ENCODE data around the gene AVL9. TPM values are rescaled to one million over a fixed set of nuclear protein-coding genes. Genes with fewer than 3 reads are reported as not detected.

Gene AVL9
- polyA plus RNA-seq, 1 of the 3 experiments (the other 2 are of a cell fraction): 8.9 TPM

- peaks cover 76% of the 10 kb centered on the region for H3K79me2 ChIP-seq (ENCODE audit: insufficient read depth)
- ChIA-PET CTCF (no interaction called here), POLR2A (interaction anchor here (0.6 kb wide), 1 partner anchor 42 kb away, joined by 3 read pairs; no protein-coding TSS in a partner anchor)
- H2AFZ ChIP-seq (ENCODE audit: low read depth): no peak overlapping the region
- H3K4me2 ChIP-seq: no peak overlapping the region
- H4K20me1 ChIP-seq (ENCODE audit: insufficient read depth): peaks cover 44% of the 10 kb centered on the region
- H3K4me3 ChIP-seq (ENCODE audit: low read depth in 2 of 2, low read length in 1 of 2): no peak overlapping the region
- H3K36me3 ChIP-seq (replicated peaks in 1 of 2; ENCODE audit: control insufficient read depth in 1 of 2, insufficient read depth in 2 of 2, low read length in 1 of 2): peaks cover 7 to 10% of the 10 kb centered on the region in 2 experiments
- no peaks in the 10 kb centered on the region for H3K9me2 ChIP-seq
- TF ChIP-seq RAD21 (IDR thresholded peaks at IDR 0.05; ENCODE audit: low read length) (no peak), FOSL2 (IDR thresholded peaks at IDR 0.05; ENCODE audit: borderline replicate concordance, low read depth) (no peak), SIN3A (IDR thresholded peaks at IDR 0.05; ENCODE audit: borderline replicate concordance, low read depth, low read length) (no peak), GABPA (IDR thresholded peaks at IDR 0.05; ENCODE audit: low read depth) (no peak), MEF2A (IDR thresholded peaks at IDR 0.05; ENCODE audit: borderline replicate concordance, low read depth) (no peak), SMC3 (IDR thresholded peaks at IDR 0.05; ENCODE audit: low read depth, low read length) (no peak), FOXJ3 (CRISPR knock-in tag; IDR thresholded peaks at IDR 0.05) (no peak), MXI1 (IDR thresholded peaks at IDR 0.05; ENCODE audit: low read depth, low read length) (no peak), IRF3 (IDR thresholded peaks at IDR 0.05; ENCODE audit: low read depth, low read length) (no peak), JUND (IDR thresholded peaks at IDR 0.05) (no peak), NFIC (IDR thresholded peaks at IDR 0.05; ENCODE audit: borderline replicate concordance) (no peak), TEAD4 (IDR thresholded peaks at IDR 0.05; ENCODE audit: borderline replicate concordance, insufficient read depth) (no peak), CTCF (IDR thresholded peaks at IDR 0.05) (no peak)
- H3K27ac ChIP-seq (ENCODE audit: low read depth in 2 of 2, low read length in 1 of 2): no peak overlapping the region
- H3K4me1 ChIP-seq (ENCODE audit: control insufficient read depth in 1 of 2, insufficient read depth in 2 of 2, low read depth in 1 of 2, low read length in 1 of 2): peaks cover 0 to 7% of the 10 kb centered on the region in 2 experiments; a peak in 3 of 4 replicates
- no peaks in the 10 kb centered on the region for H3K27me3 ChIP-seq (ENCODE audit: insufficient read depth)
- WGBS (ENCODE audit: low lambda C conversion rate): 88% methylated on average over 8 of the region's 8 CpGs
- H3F3A ChIP-seq (replicated peaks; ENCODE audit: insufficient read depth): peaks cover 24% of the 10 kb centered on the region
- H3K9ac ChIP-seq: no peak overlapping the region
- no peaks in the 10 kb centered on the region for H3K9me3 ChIP-seq
- no peak for DNase-seq
Observed at GRCh38 chr7:32533276-32534029, 38.2 kb downstream of the AVL9 start.

GRCh38 chr7:32535162-32535702 is 39.9 kb downstream of the AVL9 start:
- no peak overlapping the region for H2AFZ ChIP-seq (ENCODE audit: low read depth)
- no peak overlapping the region for H3K9ac ChIP-seq
- ChIA-PET CTCF (interaction anchor here (0.9 to 1.5 kb wide), 2 partner anchors 11 to 56 kb away, joined by 3 to 4 read pairs; no protein-coding TSS in a partner anchor), POLR2A (no interaction called here)
- no peak for DNase-seq
- H3F3A ChIP-seq (replicated peaks; ENCODE audit: insufficient read depth): peaks cover 18% of the 10 kb centered on the region
- peaks cover 7 to 10% of the 10 kb centered on the region in 2 experiments for H3K36me3 ChIP-seq (replicated peaks in 1 of 2; ENCODE audit: control insufficient read depth in 1 of 2, insufficient read depth in 2 of 2, low read length in 1 of 2)
- H3K4me3 ChIP-seq (ENCODE audit: low read depth in 2 of 2, low read length in 1 of 2): no peak overlapping the region
- H3K4me2 ChIP-seq: no peak overlapping the region
- no peak overlapping the region for H3K27ac ChIP-seq (ENCODE audit: low read depth in 2 of 2, low read length in 1 of 2)
- H3K79me2 ChIP-seq (ENCODE audit: insufficient read depth): peaks cover 76% of the 10 kb centered on the region
- peaks cover 0 to 7% of the 10 kb centered on the region in 2 experiments; a peak in 3 of 4 replicates for H3K4me1 ChIP-seq (ENCODE audit: control insufficient read depth in 1 of 2, insufficient read depth in 2 of 2, low read depth in 1 of 2, low read length in 1 of 2)
- H3K9me2 ChIP-seq: no peaks in the 10 kb centered on the region
- peaks cover 40% of the 10 kb centered on the region for H4K20me1 ChIP-seq (ENCODE audit: insufficient read depth)
- WGBS (ENCODE audit: low lambda C conversion rate): 87% methylated on average over 4 of the region's 4 CpGs
- no peaks in the 10 kb centered on the region for H3K9me3 ChIP-seq
- no peaks in the 10 kb centered on the region for H3K27me3 ChIP-seq (ENCODE audit: insufficient read depth)
- TF ChIP-seq NRF1 (IDR thresholded peaks at IDR 0.05; ENCODE audit: low read depth, low read length): no peak
- no peak for TF ChIP-seq JUND (IDR thresholded peaks at IDR 0.05)
- TF ChIP-seq TAF1 (IDR thresholded peaks at IDR 0.05; ENCODE audit: borderline replicate concordance, low read depth, low read length): no peak
- no peak for TF ChIP-seq CTCF (IDR thresholded peaks at IDR 0.05)
- no peak for TF ChIP-seq ZBTB33 (IDR thresholded peaks at IDR 0.05; ENCODE audit: borderline replicate concordance, low read depth)
- no peak for TF ChIP-seq FOXJ3 (CRISPR knock-in tag; IDR thresholded peaks at IDR 0.05)
- no peak for TF ChIP-seq FOSL2 (IDR thresholded peaks at IDR 0.05; ENCODE audit: borderline replicate concordance, low read depth)
- no peak for TF ChIP-seq FOXM1 (IDR thresholded peaks at IDR 0.05; ENCODE audit: low read depth)
- TF ChIP-seq GABPA (IDR thresholded peaks at IDR 0.05; ENCODE audit: low read depth): no peak
- TF ChIP-seq USF1 (IDR thresholded peaks at IDR 0.05; ENCODE audit: borderline replicate concordance, low read depth): no peak
